Epithelial cell of alveolus of lung (primary cell): ENCODE data around the gene VPS33A. TPM values are rescaled to one million over a fixed set of nuclear protein-coding genes. Genes with fewer than 3 reads are reported as not detected.

Source experiments
- total RNA-seq: library from RNA; depleted of rRNA; stranded (reverse); fragments of >200 nt; gene quantifications from 2 replicates; pipeline ENCODE4 v1.2.1, GENCODE V29; 2015

The VPS33A gene
- 11.8 and 17.6 TPM in 2 replicates for total RNA-seq

GRCh38 chr12:122266230-122266901 lies at the start of gene VPS33A:
Gene VPS33A, minus strand, starts transcription at chr12:122266494. Its CDS starts 86 bp downstream, at chr12:122266408.

GRCh38 chr12:122225683-122226365 lies 40.5 kb downstream of the VPS33A start, which contains the start of gene DIABLO:
Gene DIABLO, minus strand, starts transcription at chr12:122226052. Its CDS starts 38 bp downstream, at chr12:122226014.

DNA sequence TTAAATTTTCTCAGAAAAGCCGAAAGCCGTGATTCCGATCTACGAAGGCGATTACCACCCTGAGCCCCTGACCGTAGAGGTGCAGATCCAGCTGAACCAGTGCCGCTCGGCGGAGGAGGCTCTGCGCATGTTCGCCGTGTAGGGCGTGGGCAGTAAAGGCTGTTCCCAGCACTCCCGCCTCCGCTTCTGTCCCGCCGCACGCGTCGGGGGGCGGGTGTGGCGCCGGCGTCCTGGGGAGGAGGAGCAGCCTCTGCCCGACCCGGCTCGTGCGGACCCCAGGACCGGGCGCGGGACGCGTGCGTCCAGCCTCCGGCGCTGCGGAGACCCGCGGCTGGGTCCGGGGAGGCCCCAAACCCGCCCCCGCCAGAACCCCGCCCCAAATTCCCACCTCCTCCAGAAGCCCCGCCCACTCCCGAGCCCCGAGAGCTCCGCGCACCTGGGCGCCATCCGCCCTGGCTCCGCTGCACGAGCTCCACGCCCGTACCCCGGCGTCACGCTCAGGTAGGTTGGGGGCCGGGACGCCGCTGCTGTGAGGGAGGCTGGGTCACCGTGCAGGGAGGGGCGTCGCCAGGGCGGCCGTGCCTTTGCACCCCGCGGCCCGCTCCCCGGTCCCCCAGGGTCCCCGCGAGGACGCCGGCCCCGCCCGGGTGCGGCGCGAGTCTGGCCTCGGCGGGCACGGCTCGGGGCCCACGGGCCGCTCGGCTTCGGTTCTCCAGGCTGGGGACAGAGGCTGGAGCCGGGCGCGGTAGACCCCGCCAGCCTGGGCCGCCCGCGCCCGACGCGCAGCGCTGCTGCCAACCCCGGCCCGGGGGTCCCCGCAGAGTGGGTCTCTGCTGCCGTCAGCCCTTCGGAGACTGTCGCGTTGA lies 62.8 kb downstream of the VPS33A start, which contains the start of gene B3GNT4:
Gene B3GNT4, plus strand, starts transcription at position 409 of the 866 bp plus-strand sequence. CDS start 910 bp downstream, outside the sequence.

DNA sequence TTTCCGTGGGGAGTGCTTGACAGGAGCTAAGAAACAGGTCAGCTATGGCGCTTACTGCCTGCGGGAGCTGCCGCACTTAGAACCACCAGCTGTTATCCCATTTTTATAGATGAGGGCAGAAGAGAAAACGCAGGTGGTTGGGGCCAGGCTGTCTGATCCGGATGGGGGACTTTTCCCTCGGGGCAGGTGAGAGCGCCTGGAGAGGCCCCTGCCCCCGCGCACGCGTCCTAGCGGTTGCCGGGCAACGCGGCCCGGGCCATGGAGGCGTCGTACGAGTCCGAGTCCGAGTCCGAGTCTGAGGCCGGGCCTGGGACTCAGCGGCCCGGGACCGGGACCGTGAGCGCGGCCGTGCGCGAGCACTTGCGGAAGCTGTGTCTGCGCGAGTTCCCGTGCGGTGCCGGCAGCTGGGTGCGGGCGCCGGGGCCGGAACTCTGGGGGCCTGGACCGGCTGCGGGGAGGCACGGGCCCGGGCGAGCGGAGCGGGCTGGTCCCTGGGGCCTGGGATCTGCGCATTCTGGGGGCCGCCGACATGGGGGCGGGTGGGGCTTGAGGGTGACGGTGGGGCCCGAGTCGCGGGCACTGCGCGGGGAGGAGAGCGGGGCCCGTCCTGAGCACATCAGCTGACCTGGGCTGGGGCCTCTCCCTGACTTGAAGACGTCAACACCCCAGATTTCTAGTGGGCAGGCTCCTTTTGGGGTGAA lies 83.3 kb downstream of the VPS33A start, which contains the start of gene LRRC43:
Gene LRRC43, plus strand, starts transcription at position 237 of the 701 bp plus-strand sequence. Its CDS starts 22 bp downstream, at position 259.

Other genes starting within 250 kb of the VPS33A start
- 3.4 and 7.2 TPM in 2 replicates for gene BCL7A, start 244.6 kb downstream of the VPS33A start, total RNA-seq
- gene MLXIP, start 187.7 kb downstream of the VPS33A start, total RNA-seq: 13.2 and 16.2 TPM in 2 replicates
- not detected in 2 replicates for gene IL31, start 92.3 kb downstream of the VPS33A start, total RNA-seq
- gene LRRC43, start 83.4 kb downstream of the VPS33A start, total RNA-seq: 0.13 and 0.16 TPM in 2 replicates
- 0.16 and 1.4 TPM in 2 replicates for gene B3GNT4, start 62.8 kb downstream of the VPS33A start, total RNA-seq
- gene DIABLO, start 40.4 kb downstream of the VPS33A start, total RNA-seq: 72.3 and 75.8 TPM in 2 replicates
- gene CLIP1, start 156.2 kb upstream of the VPS33A start, total RNA-seq: 22.7 and 27.9 TPM in 2 replicates
- gene ZCCHC8, start 234.4 kb upstream of the VPS33A start, total RNA-seq: 8.9 and 12.8 TPM in 2 replicates